ENCODE results near the gene FATE1.

FATE1 gene

GRCh38 chrX:151704041-151704663 lies 11.7 kb upstream of the FATE1 start:
- TF ChIP-seq, protein P1, sequence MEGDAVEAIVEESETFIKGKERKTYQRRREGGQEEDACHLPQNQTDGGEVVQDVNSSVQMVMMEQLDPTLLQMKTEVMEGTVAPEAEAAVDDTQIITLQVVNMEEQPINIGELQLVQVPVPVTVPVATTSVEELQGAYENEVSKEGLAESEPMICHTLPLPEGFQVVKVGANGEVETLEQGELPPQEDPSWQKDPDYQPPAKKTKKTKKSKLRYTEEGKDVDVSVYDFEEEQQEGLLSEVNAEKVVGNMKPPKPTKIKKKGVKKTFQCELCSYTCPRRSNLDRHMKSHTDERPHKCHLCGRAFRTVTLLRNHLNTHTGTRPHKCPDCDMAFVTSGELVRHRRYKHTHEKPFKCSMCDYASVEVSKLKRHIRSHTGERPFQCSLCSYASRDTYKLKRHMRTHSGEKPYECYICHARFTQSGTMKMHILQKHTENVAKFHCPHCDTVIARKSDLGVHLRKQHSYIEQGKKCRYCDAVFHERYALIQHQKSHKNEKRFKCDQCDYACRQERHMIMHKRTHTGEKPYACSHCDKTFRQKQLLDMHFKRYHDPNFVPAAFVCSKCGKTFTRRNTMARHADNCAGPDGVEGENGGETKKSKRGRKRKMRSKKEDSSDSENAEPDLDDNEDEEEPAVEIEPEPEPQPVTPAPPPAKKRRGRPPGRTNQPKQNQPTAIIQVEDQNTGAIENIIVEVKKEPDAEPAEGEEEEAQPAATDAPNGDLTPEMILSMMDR (conservative IDR thresholded peaks at IDR 0.05): no peak
- TF ChIP-seq ZFX (IDR thresholded peaks at IDR 0.05): no peak
- no peak overlapping the region for H3K27ac ChIP-seq

- TF ChIP-seq ZFX (IDR thresholded peaks at IDR 0.05): no peak
- TF ChIP-seq, protein P1 (conservative IDR thresholded peaks at IDR 0.05): no peak
- H3K27ac ChIP-seq: no peak overlapping the region
Measured at GRCh38 chrX:151708821-151709220, 7.0 kb upstream of the FATE1 start.

- TF ChIP-seq, protein P1 (conservative IDR thresholded peaks at IDR 0.05): no peak
- no peak for TF ChIP-seq ZFX (IDR thresholded peaks at IDR 0.05)
- no peak overlapping the region for H3K27ac ChIP-seq
Measured at GRCh38 chrX:151710457-151710856, 5.4 kb upstream of the FATE1 start.

DNA sequence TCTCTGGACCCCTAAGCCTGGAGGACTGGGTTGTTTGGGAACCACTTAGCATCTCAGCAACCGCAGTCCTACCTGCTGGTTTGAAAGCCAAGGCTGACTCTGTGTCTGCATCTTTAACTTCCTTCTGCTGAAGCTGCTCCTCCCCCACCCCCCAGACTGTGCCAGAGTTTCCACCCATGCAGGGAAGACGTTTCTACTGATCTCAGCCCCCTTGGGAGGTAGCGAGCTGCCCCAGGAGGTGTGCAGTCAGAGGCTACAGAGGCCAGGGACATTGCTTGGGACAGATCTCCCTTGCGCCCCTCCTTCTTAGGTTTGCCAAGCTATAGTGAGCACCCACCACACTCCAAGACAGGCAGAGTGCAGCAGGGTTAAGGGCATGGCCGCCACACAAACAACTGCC lies 4.7 kb upstream of the FATE1 start:
- H3K27ac ChIP-seq: no peak overlapping the region
- no peak for TF ChIP-seq ZFX (IDR thresholded peaks at IDR 0.05)
- TF ChIP-seq, protein P1 (conservative IDR thresholded peaks at IDR 0.05): no peak

DNA sequence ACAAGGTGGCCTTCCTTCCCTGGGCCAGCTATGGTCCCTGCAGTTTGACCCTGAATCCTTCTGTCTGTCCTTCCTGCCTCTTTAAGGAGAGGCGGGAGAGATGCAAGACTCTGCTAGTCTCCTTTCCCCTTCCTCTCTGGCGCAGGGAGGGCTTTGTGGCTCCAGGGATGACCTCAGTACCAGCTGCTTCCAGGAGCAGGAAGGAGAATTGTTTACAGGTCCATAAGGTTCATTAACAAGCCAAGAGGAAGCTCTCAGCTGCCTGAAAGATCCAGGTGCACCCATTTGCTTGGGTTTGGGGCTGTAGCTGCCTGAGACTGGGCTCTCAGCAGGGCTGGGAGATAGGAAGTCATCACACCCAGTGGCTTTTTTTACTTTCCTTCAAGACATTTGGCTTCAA lies 4.0 kb upstream of the FATE1 start:
- TF ChIP-seq ZFX (IDR thresholded peaks at IDR 0.05): no peak
- TF ChIP-seq, protein P1 (conservative IDR thresholded peaks at IDR 0.05): no peak
- H3K27ac ChIP-seq: no peak overlapping the region

DNA sequence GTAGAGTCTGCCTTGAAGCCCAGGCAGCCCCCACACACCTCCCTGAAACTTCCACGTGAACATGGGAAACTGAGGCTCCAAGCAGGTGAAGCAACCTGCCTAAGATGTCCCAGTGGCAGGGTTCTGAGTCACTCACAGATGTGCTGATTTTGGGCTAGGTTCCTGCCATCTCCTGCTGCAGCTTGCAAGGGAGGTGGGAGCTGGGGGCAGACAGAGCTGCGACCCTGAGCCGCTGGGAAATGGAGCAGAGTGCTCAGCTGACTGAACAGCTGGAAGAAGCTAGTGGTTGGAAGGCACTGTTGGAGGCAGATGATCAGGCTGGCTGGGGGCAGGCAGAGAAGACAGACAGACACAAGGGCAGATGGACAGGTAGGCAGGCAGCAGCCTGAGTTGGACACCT lies 3.6 kb upstream of the FATE1 start:
- no peak overlapping the region for H3K27ac ChIP-seq

GRCh38 chrX:151713849-151714248 lies 2.0 kb upstream of the FATE1 start:
- no peak overlapping the region for H3K27ac ChIP-seq
- TF ChIP-seq, protein P1 (conservative IDR thresholded peaks at IDR 0.05): peak; percentile 73
- TF ChIP-seq ZFX (IDR thresholded peaks at IDR 0.05): no peak

More for the DNA sequence above, 3.6 kb upstream of the FATE1 start:
- TF ChIP-seq, protein P1 (conservative IDR thresholded peaks at IDR 0.05): no peak
- TF ChIP-seq ZFX (IDR thresholded peaks at IDR 0.05): no peak

Data from C4-2B (cell line).